HG03064 (cell line): Measurements from ENCODE around the gene ANKRD2.

Experiments used
- ATAC-seq: cut with Tn5 transposase; IDR thresholded peaks from one replicate; pipeline ENCODE4 v1.9.1; 2021; ENCODE audit warnings: low read depth; ENCODE audit not compliant: unreplicated experiment

ANKRD2 gene

GRCh38 chr10:97632949-97633884 is 60.6 kb downstream of the ANKRD2 start, which contains the start of gene MORN4:
Gene MORN4 (minus strand): TSS chr10:97633500. CDS start chr10:97619653, 13,847 bp downstream.
- ATAC-seq: peak; percentile 97
